ENCODE results near the gene PTPRE.

Gene PTPRE

DNA sequence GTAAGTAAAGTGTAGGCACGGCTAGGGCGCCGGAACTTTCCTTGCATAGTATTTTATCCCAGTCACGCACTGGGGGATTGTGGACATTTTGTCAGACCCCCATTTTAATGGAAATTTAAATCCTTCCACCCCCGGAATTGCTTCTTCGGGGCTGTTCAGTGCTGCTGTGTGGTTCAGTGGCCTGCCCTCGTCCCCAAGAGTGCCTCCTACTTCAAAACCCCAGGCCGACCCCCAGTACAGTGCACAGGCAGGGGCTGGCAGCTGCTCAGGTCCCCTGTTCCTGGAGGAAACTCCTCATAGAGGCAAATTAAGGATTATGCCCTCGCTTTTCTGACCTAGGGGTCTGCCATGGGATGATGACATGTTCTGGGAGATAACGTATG is 94.5 kb downstream of the PTPRE start:
- DNase-seq (ENCODE audit: low read depth): no peak

DNA sequence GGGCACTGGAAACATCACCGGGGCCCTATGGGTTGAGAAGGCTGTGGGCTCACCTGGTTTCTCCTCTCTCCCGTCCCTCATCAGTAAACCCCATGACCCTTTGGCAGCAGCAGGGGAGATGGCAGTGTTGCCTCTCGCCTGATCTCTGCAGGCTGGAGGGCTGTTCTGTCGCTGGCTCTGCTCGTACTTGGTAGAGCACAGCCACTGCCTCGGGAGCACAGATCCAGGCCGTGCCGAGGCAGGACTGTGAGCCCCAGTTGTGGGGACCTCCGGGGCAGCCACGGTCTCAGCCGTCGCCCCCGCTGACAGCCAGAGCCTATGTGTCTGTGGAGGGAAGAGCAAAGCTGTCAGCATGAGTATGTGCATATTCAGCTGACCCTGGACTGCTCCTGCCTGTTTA is 94.9 kb downstream of the PTPRE start:
- no peak for DNase-seq (ENCODE audit: low read depth)

DNA sequence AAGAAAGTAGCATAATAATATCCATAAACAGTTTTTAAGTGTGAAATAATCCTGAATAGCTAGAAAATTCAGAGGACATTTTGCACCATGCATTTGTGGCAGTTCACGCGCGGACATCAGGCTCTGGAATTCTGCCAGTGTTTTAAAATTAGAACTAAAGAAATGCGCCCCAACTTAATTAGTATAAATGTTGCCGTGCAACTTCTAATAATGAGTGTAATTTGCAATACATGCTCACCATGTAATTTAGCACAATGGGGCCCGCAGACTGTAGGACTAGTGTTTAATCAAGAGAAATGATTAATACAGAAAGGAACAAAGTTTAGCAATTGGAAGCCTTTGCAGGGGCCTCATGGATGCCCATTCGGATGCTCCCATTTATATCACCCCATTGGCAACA is 96.6 kb downstream of the PTPRE start:
- no peak for DNase-seq (ENCODE audit: low read depth)

DNA sequence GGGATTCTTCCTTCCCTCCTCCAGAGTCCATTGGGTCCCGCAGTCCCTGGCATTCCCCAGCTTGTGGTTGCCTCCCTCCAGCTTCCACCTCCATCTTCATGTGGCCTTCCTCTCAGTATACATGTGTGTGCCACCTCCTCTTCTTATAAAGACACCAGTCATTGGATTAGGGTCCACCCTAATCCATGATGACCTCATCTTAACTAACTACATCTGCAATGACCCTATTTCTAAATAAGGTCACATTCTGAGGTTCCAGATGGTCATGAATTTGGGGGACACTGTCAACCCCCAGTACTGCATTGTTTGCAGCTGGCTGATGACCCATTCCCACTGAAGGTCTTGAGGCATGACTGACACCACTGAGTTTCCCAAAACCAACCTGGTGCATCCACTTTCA is 99.0 kb downstream of the PTPRE start:
- no peak for DNase-seq (ENCODE audit: low read depth)

DNA sequence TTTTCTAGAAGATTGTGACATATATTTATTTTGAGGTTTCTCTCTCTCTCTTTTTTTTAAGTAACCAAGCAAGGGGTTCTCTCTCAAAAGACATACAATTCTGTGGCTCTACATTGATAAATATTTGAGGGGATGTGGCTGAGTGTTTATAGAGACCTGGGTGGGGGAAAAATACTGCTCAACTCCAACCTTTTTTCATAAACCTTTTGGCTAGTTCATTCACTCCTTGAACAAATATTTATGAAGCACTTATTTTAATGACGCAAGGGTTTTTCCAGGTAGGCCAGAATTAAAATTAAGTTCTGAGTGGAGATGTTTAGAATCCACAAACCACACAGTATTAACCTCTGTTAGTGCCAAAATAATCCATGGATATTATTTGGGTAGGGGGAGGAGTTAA is 100.2 kb downstream of the PTPRE start:
- no peak for DNase-seq (ENCODE audit: low read depth)

DNA sequence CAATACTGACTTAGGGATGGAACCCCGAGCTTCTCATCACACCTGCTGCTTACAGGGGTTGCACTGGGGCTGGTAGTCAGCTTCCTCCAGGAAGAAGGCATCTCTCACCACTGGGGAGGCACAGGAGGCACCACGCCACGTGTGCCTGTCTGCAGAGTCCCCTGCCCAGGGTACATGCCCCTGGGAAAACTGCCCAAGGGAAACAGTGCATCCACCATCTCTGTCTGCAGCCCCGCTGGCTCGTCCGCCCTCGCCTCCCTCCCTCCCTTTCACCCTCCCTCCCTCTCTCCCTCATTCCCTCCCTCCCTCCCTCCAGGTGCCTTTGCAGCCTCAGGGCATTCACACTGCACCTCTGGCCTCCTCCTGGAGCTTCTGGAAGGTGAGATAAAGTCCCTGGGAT is 101.1 kb downstream of the PTPRE start:
- no peak for DNase-seq (ENCODE audit: low read depth)

DNA sequence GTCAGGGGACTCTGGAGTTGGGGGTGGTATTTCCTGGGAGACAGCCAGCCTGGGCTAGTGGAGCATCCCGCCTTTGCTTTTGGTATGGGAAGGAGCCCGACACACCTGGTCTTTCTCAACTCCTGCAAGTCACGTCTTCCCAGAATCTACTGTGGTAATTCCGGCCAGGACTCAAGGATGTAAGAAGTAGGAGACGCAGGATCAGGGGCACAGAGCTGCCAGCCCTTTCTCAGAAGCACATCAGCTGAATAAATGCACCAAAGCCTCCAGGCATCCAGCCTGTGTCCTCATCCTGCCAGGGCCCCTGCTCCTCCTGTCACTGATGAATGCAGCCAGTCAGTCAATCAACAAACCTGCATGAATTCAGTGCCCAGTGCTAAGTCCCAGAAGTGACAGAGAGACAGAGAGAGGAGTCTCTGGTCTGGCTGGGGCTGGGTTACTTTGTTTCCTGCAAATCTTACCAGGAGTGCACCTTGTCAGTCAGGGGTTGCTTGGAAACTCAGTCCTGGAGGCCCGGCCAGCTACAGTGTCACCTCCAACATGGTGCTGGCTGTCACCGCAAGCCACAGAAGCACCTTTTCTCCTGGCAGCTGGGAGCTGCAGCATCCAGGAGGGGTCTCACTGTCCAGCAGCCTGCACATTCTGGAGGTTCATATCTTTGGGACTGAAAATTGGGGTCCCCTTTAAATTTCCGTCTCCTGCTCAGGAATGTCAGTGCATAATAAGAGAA is 101.8 kb downstream of the PTPRE start:
- no peak for DNase-seq (ENCODE audit: low read depth)

DNA sequence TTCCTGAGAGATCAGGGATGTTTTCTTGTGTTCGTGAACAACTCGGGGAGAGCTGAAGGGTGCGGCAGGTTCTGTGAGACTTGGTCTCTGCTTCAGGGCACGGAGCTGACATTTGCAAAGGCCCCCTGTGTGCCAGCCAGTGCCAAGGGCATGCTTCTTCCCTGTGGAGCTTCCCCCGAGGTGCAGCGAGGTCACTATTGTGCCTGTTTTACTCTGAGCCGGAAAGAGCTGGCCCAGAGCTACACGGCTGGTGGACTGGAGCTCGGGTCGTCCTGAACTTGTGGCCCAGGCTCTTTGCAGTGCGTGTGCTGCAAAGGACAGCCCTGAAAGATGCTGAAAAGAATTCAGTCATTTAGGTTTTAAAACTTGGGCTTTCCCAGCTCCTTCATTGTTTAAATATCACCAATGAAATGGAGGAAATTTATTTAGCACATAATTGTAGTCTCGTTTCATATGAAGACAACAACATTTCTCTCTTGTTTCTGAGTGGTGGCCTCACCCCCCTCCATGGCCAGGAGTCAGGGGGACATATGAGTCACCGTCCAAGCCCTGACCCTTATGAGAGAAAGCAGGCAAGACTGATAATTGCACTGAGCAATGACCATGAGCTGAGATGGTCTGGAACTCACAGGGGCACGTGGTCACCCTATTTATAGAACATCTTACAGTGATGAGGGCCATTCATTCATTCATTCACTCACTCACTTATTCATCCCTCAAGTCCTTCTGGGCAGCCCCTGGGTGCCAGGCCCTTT is 102.6 kb downstream of the PTPRE start:
- DNase-seq (ENCODE audit: low read depth): peak; percentile 48

DNA sequence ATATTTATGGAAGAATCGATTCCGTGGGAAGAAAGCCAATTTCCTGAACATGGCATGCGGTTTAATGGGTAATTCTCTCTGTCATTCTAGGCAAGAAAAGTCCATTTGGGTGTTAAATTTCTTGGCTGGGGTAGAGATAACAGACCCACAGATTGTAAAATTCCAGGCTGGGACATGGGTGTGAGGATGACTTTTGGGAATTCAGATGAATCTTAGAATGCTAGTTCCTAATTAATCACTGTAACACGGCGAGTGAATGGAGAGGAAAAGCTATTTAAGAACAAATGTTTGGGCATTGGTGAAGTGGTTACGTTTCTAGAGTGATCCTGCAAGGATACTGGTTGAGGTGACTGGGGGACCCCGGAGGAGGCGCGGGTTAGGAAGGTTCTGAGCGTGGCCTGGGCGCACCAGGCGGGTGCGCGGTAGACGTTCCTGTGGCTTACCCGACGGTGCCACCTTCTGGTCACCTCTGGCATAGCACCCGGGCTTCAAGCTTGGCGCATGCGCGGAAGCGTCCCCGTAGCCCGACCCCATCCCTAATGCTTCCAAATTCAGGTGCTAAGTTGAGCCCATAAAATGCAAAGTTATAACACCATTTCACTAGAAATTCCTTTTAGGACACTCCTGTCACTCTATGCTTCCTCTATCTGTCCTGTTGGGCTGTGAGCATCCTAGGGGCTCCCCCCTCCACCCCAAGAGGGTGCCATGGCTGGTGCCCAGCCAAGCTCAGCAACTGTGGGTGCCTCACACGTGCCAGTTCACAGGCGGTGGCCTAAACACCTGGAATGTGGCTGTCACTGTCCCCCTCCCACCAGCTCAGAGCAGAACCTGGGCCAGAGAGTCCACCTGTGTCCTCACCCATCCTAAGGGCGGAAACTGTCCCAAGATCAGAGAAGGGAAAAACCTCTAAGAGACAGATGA is 104.4 kb downstream of the PTPRE start:
- peak; percentile 39 for DNase-seq (ENCODE audit: low read depth)

DNA sequence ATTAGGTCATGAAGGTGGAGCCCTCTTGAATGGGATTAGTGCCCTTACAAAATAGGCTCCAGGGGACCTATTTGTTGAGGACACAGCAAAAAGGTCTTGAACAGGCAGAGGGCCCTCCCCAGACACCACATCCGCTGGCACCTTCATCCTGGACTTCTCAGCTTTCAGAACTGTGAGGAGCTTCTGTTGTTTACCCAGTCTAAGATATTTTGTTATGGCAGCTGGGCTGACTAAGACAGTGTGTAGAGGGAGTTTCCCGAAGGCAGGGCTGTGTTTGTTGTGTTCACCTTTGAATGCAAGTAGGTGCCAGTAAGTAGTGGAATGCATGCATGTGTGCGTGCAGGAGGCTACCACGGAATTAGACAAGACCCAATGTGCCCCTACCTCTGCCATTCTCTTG is 106.7 kb downstream of the PTPRE start:
- DNase-seq (ENCODE audit: low read depth): peak; percentile 44

DNA sequence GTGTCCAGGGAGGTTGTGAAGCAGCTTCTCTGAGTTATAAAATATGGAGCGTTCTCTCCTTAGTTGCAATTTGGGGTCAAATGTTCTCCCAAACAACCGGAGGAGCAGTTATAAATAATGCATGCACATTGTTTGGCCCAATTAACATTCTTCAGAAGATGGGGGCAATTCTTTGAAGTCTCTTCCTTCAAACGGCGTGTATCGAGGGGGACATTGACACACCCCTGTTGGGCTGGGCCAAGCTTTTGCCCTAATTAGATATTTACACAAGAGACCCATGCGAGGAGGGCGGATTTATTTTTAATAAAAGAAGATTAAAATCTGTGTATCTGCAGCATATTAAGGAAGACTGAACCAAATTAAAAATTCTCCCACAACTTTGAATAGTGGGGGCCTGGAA is 107.3 kb downstream of the PTPRE start:
- DNase-seq (ENCODE audit: low read depth): no peak

DNA sequence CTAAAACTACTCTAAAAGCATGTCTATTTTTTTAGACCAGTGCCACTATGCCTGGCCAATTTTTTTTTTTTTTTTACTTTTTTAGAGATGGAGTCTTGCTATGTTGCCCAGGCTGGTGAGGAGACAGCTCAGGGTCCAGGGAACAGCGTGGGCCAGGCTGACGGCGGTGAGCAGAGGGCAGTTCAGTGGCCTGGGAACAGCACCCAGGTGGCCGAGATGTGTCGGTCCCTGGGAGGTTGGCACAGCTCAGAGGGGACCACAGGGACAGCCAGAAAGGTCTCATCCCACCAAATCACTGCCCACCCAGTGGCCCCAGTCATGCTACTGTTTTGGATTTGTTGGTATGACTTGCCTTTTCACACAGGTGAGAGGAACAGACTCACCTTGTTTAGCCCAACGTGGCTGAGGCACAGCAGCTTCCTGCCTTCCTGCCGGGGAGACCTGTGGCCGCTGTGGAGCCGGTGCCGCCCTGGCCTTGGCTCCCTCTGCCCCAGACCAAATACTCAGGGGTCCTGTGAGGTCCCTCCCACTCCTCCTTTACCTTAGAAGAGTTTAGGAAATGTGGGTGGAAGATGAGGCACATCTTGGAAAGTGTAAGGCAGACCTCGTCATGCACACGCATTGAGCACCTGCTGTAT is 109.6 kb downstream of the PTPRE start:
- no peak for DNase-seq (ENCODE audit: low read depth)

DNA sequence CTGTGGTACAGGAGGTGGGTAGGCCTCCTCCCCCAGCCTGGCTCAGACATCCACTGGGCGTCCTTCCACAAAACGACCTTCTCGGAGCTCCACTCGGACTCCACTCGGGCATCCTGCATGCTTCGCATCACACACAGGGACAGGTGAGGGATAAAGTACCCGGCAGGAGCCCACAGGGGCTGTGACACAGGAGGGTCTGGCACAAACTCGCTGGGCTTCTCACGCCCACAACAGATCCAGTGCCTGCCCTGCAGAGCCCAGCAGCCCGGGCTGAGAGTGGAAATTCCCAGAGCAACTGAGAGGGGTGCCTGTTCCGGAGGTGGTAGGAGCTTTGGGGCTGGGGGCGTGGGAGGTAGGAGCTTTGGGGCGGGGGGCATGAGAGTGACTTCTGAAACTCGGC is 110.9 kb downstream of the PTPRE start:
- no peak for DNase-seq (ENCODE audit: low read depth)

DNA sequence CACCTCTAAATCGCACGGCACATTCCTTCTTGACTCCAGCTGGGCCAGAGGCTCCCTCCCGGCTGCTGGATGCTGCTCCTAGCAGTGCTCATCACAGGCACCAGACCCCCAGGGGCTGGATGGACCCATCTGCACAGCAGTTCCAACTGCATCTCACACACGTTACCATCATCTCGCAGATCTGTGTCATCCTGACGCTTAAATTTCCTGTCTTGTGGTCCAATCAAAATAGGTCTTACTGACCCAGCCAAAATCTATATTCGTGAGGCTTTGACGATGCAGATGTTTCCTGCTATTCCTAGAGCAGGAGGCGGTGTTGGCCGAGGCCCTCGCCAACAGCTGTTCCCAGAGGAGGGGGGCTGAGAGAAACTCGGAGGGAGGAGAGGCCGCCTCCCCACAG is 111.3 kb downstream of the PTPRE start:
- peak; percentile 28 for DNase-seq (ENCODE audit: low read depth)

DNA sequence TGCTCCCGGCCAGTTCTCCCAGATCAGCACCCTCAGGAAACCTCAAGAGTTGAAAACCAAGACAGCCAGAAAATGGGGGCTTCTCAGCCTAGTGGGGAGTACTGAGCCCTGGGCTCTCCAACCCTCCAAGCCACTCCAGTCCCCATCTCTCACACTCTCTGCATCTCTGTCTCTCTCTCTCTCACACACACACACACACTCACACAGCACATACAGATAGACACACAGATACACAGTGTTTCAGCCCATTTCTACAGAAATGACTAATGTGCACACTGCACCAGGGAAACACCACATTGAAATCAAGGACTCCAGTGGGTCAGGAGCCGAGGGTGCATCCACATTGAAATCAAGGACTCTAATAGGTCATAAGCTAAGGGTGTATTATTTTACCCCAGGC is 111.8 kb downstream of the PTPRE start:
- no peak for DNase-seq (ENCODE audit: low read depth)

DNA sequence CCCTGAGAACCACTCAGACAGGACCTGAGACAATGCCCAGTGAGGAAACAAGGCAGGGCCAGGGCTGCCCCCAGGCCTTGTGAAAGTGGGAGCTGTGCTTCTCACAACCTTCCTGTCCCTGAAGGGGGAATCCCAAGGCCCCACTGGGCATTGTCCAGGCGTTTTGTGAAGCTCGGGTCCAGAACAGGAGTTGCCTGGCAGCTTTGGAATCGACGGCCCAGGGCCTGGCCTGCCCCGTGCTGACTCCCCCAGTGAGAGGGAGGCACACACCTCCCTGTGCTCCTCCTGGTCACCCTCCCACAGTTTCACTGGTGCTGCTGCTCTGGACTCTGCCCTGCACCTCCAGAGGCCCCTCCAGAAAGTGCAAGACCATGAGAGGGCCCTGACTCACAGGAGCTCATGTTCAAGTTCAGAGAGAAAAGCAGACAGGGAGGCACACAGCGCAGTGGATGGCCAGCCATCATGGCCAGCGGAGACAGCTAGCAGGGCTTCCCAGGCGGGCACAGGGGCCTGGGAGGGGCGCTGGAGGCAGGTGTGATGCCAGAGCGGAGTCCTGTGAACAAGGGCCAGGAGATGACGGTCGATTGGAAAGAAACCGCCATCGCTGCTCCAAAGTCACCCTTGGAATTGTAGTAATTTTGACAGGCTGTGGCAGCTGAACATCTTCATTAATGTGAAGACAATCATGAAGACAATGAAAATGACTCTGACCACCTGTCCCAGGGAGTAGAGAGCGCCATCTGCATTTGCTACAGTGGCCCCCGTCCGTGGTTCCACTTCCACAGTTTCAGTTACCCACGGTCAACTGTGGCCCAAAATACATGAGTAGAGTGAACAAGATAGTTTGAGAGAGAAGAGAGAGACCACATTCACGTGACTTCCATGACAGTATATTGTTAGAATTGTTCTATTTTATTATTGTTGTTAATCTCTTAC is 115.6 kb downstream of the PTPRE start:
- no peak for DNase-seq (ENCODE audit: low read depth)

DNA sequence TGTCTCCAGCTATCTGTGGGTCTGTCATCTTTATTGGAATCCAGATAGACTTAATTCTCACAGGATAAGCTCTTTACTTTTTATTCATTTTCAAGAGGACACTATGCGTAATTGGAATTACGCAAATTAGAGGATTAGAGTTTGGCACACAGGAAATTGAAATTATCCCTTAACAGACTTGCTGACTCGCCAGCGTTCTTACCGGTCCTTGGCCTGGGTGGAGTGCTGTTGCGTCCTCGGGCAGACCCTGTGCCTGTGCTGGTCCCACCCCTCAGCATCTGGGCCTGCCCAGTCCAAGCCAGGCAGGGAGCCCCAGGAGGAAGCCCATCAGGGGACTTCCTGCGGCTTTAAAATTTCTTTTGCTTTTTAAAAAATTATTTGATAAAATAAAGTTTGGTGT is 117.5 kb downstream of the PTPRE start:
- DNase-seq (ENCODE audit: low read depth): no peak

DNA sequence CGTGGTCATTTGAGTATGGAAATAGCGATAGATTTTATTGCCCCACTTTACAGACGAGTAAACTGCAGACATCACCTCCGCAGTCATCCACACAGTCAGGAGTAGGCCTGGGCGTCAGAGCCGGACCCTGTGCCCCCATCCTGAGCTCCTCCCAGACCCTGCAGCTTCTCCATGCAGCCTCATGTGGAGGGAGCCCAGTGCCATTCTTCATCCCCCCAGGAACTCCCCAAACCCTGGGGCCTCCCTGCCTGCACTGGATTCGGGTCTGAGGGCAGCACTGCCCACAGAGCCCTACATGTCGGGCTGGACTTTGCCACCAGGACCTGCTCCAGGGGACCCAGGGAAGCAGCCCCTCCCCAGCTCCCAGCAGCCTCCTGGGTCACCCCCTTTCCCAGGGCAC is 118.5 kb downstream of the PTPRE start:
- no peak for DNase-seq (ENCODE audit: low read depth)

DNA sequence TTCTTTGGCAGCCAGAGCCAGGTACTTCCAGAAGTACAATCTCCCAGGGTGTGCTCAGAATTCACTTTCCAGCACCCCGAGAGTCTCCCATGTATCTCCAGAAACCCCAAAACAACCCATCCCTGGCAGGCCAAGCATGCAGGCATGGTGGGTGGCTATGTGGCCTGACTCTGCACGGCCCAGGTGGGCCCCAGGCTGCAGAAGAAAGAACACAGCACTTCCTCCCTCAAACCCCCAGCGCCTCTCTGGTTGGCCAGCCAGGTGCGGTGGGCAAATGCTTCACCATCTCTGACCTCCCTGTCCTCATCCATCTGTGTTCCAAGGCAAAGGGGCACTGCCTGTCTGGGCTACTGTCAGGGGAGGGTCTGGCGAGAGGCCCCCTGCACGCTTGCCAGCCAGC is 119.0 kb downstream of the PTPRE start:
- no peak for DNase-seq (ENCODE audit: low read depth)

DNA sequence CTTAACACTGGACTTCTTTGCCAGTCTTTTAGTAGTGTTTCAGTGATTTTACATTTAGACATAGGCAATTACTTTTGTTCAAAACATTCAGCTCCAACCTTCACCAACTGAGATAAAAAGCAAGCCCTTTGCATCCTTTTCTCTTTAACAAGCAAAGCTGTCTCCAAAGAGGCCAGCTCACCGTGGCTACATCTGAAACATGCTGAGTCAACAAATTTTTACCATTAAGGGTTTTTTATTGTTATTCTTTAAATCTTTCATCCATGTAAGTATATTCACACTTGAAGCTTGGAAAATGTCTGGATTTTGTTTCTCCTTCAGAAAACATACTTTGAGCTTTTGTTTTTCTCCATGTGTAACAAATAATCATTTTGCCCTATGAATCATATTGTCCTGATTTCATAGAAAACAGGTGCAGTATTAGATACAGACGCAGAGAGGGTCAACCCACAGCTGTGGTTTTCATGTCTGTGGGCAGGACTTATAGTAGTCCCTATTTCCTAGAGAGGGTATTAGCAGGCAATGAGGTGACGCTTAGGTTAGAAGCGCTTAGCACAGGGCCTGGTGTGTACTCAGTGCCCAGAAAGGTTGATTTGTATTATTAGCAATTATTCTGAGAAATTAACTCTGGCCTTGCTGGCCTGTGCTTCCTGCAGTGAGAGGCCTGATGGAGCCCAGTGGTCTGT is 119.9 kb downstream of the PTPRE start:
- no peak for DNase-seq (ENCODE audit: low read depth)

DNA sequence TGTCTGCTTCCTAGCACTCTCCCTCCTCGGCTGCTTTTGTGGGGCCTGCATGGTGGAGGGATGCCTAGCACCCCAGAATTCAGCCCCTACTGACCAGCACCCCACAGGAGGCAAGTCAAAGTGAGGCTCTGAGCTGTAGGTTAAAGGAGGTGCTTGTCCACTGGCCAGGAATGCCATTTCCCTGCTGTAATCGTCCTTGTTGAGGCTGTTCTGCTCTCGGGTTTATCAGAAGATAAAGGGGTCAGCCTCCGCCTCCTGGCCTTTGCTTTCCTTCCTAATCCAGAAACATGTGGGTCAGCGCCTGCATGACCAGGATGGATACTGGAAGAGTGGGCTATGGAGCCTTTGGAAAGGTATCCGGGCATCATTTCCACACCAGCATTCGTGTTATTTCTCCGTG is 120.4 kb downstream of the PTPRE start:
- DNase-seq (ENCODE audit: low read depth): no peak
